Measurements from ENCODE around the gene RAB21.

The RAB21 gene, protein sequence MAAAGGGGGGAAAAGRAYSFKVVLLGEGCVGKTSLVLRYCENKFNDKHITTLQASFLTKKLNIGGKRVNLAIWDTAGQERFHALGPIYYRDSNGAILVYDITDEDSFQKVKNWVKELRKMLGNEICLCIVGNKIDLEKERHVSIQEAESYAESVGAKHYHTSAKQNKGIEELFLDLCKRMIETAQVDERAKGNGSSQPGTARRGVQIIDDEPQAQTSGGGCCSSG

DNA sequence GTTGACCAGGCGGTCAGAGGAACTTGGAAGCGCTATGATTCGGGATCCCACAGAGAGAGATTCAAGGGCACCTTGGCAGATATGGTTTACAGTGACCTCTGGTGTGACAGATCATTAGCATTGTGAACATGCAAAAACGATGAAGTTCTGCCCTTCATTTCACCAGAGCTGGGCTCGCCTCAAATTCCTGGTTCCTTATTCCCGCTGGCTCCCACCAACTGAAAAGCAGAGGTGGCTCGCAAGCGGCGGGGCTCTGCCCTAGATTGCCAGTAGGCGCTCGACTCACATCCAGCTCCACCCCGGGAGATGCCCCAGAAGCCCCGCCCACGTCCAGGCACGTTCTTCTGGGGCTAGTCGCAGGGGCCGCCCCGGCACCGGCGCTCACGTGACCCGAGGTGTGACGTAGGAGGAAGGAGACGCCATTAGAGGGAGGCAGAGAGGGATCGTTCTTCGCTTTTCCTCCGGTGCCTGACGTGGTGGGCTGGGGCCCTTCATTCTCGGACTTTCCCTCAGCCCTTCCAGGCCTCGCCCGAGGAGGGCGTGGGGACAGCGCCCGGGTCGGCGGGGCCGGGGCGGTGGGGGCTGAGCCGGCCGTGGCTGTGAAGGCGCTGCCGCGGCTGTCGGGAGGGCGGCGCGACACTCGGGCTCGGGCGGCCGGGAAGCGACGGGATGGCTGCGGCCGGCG lies at the start of gene RAB21:
RAB21 (plus strand) TSS at position 403 of the 685 bp plus-strand sequence; CDS start at position 670, 267 bp downstream.
- DNase-seq: peak; percentile 99

DNA sequence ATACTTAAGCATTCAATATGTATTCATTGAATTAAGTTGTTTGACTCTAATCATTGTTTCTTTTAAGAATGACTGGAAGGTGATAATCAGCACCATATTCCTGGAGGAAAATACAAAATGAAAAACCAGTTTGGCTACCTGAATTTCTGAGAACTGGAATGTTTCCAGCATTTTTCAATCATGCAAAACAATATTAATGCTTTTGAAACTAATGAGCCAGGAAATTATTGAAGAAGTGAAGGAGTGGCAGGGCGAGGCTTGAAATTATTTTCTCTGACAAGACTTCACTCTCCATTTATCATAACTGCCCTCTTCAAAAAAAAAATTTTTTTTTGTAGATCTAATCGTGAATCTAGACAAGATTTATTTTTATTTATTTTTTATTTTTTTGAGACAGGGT lies 49.7 kb upstream of the RAB21 start:
- DNase-seq: no peak

GRCh38 chr12:71708658-71709057 lies 46.0 kb upstream of the RAB21 start:
- no peak for DNase-seq

- no peak for DNase-seq
These were observed 44.2 kb upstream of the RAB21 start for GRCh38 chr12:71710276-71711125.

DNA sequence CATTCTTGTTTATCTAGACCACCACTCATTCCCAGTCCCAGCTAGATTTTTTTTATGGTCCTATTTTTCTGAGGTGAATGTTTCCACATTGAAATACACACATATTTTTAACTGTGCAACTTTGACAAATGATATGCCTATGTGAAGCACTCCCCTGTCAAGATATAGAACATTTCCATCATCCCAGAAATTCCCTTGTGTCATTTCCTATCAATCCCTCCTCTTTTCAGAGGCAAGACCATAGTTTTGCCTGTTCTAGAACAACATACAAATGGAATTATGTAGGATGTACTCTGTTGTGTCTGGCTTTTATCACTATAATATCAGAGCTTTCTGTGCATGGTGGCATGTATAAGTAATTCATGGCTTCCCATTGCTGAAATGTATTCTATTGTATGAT lies 36.1 kb upstream of the RAB21 start:
- DNase-seq: no peak

DNA sequence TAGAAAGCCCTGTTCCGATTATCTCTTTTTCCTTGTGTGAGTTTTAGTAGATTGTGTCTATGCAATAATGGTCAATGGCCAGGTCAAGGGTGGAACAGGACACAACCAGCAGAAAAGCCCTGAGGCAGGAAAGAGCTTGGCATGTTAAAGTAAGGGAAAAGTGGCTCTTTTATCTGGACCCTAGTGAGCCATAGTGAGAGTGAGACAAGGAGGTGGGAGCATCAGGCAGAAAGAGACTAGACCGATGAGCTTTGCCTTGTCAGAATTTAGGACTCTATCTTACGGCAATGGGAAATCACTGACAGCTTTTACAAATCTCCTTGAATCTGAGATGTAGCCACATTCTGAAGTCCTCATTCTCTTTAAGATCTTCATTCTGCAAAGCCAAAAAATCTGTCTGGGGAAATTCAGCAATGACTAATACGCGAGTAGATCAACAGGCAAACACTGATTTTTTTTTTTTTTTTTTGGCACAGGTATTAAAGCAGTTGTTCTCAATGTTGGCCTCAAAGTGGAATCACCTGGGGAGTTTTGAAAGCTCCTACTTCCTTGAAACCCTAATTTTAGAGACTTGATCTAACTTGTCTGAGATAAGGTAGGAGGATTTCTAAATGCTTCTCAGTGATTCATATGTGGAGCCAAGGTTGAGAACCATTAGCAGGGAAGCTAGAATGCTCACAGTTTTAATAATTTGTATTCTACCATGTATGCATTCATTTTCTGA lies 34.9 kb upstream of the RAB21 start:
- DNase-seq: no peak

- DNase-seq: no peak
These were observed 32.7 kb upstream of the RAB21 start for GRCh38 chr12:71721783-71722505.

DNA sequence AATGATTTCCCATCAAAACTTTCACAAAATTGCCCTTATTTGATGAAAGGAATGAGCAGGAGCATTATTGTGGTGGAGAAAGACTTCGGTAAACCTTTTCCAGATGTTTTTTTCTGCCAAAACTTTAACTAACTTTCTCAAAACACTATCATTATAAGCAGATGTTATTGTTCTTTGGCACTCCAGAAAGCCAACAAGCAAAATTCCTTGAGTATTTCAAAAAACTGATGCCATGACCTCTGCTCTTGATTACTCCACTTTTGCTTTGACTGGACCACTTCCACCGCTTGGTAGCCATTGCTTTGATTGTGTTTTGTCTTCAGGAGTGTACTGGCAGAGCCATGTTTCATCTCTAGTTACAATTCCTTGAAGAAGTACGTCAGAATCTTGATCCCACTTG lies 29.7 kb upstream of the RAB21 start:
- DNase-seq: no peak

DNA sequence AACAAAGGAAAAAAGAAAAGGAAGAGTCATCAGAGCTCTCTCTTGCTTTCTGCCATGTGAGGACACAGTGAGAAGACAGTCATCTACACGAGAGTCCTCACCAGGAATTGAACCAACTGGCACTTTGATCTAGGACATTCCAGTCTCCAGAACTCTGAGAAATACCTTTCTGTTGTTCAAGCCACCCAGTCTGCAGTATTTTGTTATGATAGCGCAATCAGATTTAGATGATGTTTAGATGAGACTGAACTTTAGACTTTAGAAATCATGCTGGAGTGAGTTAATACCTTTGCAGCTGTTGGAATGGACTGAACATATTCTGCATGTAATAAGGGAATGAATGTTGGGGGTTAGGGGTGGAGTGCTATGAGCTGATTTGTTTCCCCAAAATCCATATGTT lies 28.1 kb upstream of the RAB21 start:
- no peak for DNase-seq

GRCh38 chr12:71727958-71728357 lies 26.7 kb upstream of the RAB21 start:
- DNase-seq: peak; percentile 10

DNA sequence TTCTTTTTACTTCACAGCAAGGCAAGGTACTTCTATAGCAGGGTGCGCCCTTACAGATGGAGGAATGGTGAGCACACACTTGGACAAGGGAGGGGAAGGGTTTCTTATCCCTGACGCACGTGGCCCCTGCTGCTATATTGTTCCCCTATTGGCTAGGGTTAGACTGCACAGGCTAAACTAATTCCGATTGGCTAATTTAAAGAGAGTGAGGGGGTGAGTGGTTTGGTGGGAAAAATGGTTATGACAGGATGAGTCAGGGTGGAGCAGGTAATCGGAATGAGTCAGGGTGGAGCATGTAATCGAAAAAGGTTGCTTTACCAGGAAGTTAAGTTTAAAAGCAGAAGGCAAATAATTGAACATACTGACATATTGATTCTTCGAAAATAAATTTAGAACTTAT lies 23.7 kb upstream of the RAB21 start:
- DNase-seq: no peak

DNA sequence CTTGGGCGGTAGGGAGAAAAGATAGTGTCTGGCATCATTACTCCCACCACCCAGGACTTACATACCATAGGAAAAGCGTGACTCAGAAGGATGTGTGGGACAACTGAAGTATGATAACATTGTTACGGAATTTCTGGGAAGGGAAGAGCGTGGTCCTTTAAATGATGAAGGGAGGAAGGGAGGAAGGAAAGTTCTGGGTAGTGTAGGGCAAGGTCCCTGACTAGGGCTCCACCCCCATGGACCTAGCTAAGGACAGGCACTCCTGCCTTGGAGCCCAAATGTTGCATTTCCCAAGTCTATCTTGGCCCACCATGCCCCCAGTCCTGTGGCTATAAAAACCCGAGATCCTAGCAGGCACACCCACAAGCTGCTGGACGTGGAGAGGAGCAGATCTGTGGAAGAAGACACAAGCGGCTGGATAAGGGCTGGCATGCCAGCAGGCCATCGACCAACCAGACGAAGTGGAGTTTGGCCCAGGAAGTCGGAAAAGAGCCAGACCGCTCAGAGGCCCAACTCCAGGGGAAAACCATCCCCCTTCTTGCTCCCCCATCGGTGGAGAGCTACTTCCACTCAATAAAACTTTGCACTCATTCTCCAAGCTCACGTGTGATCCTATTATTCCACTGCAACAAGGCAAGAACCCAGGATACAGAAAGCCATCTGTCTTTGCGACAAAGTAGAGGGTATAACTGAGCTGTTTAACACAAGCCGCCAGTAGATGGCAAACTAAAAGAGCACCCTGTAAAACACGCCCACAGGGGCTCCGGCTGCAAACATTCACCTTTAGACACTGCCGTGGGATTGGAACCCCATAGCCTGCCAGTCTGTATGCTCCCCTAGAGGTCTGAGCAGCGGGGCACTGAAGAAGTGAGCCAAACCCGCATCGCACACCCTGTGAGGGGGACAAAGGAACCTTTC lies 23.0 kb upstream of the RAB21 start:
- no peak for DNase-seq

DNA sequence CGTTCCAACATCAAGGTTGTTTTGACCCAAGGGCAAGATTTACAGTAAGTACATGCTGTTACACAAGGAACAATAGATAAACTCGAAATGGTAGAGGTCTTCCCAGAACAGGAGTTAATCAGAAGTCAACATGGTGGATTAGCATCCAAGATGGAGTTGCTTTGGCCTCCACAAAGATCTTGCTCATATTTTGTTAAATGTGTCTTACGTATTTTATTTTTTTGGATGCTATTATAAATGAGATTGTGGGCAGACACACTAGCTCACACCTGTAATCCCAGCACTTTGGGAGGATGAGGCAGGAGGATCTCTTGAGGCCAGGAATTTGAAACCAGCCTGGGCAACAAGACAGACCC lies 22.3 kb upstream of the RAB21 start:
- DNase-seq: no peak

GRCh38 chr12:71737197-71737596 lies 17.5 kb upstream of the RAB21 start:
- no peak for DNase-seq

- DNase-seq: no peak
These were observed 11.7 kb upstream of the RAB21 start for GRCh38 chr12:71742998-71743397.

DNA sequence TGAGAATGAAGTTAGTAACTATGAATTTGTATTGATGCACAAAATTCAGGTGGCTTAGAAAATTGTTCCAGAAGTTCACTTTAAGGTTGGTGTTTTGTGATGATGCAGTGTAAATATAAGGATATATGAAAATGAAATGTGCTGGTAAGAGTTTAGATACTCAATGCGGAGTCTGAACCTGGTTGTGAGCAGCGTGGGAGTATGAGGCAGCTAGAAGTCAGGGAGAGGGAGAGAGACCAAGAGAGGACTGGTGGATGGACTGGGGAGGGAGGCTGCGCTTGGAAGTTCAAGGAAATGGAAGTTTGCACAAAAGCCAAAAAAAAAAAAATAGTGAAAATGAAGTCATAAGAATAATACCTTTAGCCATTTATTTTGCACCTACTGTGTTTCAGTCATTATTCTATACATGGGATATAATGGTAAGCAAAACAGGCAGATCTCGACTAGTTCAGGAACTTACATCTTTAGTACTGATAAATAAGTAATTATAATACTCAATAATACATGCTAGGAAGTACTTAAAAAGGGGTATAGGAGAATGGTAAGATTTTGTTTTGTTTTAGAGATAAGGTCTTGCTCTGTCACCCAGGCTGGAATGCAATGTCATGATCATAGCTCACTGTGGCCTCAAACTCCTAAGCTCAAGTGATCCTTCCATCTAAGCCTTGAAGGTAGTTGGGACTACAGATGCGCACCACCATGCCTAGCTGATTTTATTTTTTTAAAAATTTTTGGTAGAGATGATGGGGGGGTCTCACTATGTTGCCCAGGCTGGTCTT lies 10.0 kb upstream of the RAB21 start:
- no peak for DNase-seq

GRCh38 chr12:71746974-71747611 lies 7.6 kb upstream of the RAB21 start:
- DNase-seq: peak; percentile 35

DNA sequence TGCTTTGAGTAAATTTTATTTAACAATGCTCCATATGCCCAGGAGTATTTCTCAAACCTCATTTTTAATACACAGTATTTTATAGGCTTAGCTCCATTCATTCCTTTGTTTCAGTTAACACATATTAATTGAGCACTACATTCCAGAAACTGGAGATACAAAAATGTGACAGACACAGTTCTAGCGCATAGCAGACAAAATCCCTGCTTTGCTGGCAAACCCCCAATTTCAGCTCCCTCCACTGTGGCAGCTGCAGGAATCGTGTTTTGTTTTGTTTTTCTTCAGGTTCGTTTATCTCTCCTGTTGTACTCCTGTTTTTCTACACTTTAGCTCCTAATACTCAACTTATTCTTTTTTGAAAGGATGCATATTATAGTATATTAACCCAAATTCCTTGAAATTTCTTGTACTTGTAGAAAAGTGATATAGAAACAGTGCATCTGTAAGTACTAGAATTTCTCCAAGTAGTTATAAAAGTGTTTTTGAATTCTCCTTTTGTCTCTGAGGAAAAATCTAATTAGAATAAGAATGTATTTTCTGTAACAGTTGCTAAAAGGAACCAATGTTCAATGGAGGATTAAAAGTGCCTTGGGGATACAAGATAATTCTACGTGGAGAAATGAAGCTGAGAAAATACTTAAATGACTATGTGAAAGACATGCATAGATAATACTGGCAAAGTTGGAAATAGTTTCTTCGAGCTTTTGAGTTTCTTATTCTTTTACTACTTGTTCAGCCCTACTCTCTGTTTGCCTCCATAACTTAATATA lies 6.4 kb upstream of the RAB21 start:
- DNase-seq: no peak

DNA sequence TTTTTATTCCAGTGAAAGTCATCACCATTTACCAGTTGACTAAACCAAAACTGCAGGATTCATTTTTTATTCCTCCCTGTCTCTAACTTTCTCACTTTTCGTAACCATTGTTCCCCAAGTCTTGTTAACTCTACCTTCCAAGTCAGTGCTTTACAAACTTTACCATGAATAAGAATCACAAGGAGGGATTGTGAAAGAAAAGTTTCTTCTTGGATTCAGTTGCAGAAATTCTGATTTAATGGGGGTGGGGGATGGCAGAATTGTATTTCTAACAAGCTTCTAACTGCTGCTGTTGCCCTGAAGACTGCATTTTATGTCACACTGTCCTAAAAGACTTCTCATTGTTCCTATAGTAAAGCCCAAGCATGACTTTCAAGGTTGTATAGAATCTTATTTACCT lies 5.0 kb upstream of the RAB21 start:
- no peak for DNase-seq

Data from stimulated activated CD4-positive, alpha-beta T cell treated with anti-CD3 and anti-CD28 coated beads, Interleukin-1b, Interleukin-23, amount 100 ng/mL, for 48 hours (primary cell).